ENCODE measurements around the gene SPRED1.

SPRED1 gene

DNA sequence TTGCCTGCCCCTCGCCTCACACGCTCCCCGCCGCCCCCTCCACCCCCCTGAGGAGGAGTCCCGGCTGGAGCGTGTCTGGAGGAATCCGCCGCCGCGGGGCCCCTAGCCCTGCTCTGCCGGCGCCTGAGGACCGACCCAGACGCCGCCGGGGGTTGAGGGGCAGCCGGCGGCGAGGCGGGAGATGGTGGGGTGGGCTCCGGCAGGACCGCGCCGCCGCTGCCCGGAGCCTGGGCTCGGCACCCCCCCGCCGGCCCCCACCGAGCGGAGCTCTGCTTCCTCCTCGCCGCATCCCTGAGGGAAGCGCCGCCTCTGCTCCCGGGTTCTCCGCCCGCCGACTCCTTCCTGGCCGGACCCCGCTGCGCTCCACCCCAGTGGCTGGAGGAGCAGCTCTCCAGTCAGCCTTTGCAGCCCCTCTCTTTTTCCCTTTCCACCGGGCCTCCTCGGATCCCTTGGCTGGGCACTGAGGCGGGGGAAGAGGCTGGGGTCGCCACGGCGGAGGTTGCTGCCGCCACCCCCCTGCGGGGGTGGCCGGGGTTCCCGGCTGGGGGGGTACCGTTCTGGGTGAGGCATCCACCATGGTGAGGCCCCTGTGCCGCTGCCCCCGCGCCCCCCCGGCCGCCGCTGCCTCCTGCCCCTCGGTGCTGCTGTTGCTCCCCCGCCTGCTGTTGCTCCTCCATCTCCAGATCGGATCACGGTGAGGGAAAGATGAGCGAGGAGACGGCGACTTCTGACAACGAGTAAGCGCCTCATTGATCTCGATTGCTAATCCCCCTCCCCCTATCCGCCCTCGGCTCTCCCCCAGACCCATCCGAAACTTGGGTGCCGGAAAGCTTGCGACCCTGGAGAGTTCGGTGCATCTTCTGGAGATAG lies at the start of gene SPRED1:
TSS of gene SPRED1 (plus strand) at position 356 of the 870 bp plus-strand sequence. CDS start at position 706, 350 bp downstream.
- peak; percentile 43 for DNase-seq

DNA sequence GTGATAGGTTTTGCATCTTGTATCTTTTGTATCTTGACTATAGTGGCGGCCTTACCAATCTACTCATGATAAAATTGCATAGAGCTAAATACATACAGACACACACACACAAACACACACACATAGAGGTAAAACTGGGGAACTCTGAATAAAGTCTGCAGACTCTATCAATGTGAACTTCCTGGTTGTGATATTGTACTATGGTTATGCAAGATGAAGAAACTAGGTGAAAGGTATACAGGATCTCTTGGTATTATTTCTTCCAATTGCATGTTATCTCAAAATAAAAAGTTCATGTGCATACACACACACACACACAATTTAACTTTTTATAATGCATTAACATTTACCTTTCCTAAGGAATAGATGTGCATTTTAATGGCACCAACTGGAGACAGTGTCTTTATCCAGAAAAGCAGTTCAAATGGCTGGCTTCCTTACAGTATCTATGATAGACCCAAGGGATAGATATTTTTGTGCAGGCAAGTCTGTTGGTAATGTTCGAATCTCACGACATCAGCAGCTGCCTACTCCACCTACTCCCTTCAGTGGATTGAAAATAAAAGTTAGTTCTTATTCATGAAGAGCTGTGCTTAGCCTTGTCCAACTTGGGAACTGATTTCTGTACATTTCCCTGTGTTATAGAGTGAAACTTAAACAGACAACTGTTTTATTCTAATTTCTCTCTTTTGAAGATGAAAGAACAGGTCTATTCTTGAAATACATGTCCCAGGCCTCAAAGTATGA lies 46.9 kb upstream of the SPRED1 start:
- DNase-seq: no peak

DNA sequence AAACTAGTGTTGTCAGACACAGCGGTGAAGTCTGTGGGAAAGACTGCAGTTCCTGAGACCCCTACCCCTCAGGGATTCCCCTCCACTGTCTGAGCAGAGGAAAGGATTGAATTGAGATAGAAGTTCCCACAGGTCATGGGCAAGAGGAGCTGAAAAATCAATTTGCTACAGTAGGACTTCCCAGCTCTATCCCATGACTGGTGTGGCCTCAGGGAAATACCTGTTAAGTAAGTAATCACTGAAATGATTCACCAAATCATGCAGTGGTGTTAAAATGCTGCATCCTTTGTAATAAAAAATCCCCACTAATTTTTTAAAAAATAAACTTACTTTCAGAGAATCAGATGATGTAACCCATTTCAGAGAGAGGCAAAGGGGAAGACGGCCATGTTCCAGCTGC lies 45.0 kb upstream of the SPRED1 start:
- no peak for DNase-seq

DNA sequence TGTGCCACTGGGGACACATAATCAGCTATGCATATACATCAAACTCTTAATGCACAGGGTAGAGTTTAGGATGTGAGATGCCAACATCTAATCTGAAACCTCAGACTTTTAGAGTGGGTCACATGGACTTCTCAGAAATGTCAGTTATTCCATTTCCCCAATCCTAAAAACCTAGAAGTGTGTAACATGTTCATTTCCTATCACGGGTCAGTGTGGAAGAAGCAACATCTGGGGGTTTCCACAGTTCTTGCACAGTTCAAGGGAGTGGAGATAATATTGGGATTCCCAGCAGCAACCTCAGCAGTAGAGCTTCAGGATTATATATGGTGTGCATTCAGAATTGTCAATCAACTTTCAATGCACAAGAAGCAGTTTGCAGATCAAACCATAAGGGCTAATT lies 44.4 kb upstream of the SPRED1 start:
- no peak for DNase-seq

DNA sequence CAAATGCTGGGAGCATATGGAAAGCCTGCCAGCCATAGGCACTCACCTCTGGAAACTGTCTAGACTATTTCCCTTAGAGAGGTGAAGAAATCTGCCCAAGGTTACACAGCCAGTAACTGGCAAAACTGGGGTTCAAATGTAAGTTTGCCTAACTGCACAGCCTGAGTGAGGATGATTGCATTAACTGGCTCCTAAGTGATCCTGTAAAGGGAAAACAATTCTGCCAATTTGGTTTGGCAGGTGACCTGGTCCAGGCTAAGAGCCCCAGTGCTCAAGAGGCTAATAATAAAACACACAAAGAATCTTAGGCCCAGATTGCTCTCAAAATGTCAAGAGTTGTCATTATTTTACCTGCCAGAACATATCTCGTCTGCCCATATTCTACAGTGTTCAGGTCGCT lies 43.9 kb upstream of the SPRED1 start:
- no peak for DNase-seq

DNA sequence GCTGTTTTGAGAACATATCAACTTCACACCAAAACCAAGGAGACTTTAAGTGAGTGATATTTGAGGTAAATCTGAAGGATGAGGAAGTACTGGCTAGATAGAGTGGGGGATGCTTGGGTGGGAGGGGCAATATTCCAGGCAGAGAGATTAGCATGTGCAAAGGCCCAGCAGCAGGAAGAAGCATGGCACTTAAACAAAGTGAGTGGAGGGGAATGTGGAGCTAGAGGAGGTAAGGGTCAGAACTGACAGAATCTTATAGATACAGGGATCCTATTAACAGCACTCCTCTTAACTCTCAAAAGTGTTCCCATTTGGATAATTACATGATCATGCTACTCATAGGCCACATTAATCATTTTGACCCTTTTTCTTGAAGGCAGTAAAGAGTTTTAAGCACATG lies 41.4 kb upstream of the SPRED1 start:
- DNase-seq: no peak

DNA sequence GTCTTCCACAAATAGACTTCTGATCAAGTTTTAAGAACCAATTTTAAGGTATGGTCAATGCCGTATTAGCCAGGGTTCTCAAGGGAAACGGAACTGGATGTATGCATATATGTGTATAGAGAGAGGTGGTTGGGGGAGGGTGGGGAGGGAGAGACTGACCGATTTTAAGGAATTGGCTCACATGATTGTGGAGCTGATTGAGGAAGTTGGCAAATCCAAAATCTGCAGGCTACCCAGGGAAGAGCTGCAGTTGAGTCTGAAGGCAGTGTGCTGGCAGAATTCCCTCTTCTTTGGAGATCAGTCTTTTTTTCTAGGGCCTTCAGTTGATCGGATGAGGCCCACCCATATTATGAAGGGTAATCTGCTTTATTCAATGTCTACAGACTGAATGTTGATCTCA lies 40.8 kb upstream of the SPRED1 start:
- DNase-seq: no peak

DNA sequence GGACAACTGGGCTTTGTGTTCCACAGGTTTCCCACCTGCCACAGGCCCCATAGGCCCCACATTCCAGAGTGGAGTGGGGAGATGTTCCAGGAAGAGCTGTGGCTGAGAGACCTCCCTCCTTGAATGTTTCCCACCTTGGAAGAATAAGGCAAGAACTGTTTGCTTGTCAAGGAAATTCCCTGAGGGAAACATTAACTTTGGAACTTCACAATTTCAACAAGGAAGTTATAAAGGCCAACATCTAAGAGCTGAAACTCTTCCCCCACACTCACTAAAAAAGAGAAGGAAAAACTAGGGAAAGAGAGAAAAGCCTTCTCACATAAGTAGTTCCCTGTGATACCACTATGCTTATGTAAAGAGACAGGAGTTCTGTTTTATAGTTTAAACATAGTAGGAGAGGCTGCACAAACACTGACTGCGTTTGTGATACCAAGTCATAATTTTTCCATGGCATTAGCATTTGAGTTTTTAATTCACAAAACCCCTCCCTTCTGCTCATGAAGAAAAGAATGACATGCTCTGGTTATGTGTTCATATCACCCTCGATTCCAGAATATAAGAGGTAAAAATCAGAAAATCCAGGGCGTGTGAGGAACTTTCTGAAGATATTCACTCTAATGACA lies 39.8 kb upstream of the SPRED1 start:
- DNase-seq: no peak

DNA sequence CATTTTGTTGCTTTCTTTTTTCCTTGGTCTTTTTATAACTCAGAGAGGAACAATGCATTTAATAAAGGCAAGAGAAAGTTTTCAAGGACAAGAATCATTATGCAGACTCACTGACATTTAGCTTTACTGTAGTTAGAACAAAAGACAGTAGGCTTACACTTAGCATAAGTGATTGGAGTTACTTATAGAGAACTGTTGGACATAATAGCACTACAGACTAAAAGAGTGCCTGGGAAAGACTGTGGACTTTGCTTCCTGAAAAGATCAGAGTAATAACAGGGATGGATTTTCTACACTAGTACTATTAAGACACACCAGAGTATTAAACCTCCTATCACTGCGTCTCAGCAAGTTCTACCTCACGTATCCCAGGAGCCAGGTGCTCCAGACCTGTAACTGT lies 39.3 kb upstream of the SPRED1 start:
- DNase-seq: no peak

DNA sequence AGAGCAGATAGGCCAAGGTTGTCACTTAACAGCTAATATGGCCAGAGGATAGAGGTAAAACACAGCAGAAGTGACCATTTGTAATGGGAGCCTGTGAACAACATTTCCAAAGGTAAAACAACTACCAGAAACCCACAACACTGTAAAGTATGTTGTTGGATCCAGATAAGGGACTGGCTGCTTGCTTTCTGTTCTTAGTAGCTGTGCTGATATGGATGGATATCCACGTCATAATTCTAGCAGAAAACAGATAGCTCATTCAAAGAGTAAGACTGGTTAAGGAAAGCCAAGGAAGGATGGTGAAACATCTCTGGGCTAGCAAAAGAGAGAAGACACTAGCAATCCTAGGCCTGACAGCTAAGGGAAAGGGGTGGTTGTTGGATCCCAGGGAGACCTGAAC lies 36.9 kb upstream of the SPRED1 start:
- no peak for DNase-seq

DNA sequence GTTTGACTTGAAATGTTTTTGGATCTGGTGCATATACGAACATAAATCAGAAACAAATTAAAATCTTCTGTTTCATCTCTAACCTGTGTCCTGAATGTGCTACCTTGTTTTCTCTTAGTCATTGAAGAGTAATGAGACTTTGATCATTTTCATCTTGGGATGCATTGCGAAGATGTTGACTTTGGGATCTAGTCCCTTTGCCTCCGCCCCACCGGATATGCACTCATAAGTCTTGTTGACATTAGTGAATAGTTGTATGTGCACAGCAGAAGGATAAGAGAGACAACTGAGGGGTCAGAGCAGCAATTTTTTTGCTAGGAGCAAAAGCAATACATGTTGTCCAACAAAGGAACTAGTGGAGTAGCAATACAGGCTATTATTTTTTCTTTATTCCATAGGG lies 35.9 kb upstream of the SPRED1 start:
- DNase-seq: no peak

DNA sequence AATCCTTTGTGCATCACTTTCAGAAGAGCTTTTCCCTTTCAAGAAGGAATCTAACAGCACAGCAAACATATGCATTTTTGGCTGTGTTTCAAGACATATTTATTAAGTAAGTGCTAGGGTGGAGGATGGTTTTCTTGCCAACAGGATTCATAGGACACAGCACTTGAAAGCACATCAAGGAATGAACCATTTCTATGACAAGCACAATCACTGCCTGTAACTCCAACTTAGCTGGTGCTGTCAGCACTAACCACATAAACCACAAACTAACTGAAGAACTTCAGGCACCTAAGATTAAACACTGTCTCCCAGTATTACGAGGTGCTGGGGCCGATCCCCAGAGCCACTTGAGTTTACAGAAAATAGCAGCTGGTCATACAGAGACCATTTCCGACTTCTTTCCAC lies 35.4 kb upstream of the SPRED1 start:
- no peak for DNase-seq

DNA sequence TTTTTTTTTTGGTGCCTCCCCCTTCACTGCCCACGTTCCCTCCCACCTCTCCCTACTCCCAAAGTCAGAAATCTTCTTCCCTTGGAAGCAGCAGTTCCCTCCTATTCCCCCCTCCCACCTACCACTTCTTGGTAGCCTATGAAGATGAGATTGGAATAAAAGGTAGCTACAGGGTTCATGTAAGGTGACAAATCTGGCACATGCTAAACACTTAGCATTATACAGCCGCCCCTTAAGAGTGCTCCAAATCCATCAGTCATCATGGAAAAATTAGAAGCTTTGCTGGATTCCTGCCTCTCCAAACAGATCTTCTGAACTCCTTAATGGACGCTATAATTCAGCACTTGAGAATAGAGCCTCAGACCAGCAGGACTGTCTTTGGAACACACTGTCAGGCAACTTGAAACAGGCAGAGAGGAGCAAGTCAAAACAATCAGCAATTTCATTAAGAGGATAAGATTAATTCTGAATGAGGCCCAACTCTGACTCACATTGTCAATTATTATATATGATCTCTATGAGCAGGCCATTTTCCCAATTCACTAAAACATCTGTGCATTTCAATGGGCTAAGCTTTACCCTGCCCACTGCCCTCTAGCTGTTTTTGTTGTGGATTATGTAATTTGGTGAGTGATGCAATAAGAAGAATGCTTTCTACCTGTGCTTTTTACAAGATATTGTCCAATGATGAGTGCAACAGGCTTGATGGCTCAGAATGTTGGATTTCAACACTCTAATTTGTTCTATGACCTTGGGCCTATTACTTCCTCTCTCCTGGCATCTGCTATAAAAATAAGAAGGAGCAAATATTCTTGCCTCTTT lies 34.6 kb upstream of the SPRED1 start:
- no peak for DNase-seq

DNA sequence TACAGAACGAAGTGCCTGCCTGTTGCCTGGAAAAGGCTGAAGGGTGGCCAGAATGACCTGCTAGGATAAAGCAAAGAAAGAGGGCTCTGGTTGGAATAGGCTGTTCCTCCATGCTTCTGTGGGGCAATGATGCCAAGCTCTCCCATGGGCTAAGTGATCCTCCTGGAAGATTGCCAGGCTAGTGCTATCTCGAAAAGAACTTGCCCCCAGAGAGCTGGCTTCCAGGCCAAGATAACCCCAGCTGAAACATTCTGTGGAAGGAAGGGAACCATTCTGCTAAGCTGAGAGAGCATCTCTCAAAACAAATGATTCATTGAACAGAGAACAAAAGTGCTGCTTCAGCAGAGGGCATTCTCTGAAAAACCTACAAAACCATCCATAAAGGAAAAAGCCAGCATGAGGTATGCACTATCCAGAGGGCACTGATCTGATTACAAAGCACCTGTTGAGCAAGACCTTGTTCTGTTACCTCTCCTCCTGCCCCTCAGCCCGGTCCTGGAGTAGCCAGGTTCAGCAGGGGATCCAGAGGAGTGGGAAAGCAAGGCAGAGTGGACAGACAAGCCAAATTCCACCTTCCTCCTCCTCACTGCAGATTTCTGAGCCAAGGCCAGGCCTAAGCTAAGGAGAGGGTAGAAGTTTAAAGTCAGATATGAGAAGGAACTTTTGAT lies 31.9 kb upstream of the SPRED1 start:
- DNase-seq: no peak

DNA sequence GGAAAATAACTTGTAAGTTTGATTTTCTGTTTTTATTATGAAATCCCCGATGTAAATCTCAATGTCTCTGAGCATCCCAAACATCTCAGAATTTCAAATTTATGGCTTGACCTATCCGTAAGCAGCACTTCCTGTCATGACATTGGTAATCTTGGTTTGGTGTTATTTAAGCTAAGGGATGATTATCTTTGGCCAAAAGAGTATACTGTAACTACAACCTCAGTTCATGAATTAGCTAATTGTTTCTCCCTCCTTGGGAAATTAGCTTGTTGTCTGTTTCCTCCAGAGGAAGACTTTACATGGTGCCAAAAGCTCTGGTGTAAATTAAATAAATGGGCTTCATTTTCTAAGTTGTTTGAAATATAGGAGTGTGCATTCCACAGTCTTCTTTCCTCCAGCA lies 28.1 kb upstream of the SPRED1 start:
- DNase-seq: no peak

DNA sequence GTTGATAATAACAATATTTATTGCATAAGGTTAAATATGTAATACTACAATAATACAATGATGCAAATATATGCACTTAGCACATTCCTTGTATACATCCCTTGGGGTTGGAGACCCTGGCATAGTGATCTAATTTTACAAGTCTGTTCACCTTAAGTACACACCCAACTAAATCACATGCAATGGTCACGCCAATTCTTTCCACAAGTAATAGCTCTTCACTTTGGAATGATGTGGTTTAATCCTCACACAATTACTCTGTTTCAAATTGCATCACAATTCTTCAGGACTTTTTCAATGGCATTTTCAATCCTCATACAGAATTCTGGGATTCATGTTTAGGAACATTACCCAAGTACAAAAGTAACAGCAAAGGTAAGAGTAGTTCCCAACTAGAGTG lies 27.3 kb upstream of the SPRED1 start:
- no peak for DNase-seq

DNA sequence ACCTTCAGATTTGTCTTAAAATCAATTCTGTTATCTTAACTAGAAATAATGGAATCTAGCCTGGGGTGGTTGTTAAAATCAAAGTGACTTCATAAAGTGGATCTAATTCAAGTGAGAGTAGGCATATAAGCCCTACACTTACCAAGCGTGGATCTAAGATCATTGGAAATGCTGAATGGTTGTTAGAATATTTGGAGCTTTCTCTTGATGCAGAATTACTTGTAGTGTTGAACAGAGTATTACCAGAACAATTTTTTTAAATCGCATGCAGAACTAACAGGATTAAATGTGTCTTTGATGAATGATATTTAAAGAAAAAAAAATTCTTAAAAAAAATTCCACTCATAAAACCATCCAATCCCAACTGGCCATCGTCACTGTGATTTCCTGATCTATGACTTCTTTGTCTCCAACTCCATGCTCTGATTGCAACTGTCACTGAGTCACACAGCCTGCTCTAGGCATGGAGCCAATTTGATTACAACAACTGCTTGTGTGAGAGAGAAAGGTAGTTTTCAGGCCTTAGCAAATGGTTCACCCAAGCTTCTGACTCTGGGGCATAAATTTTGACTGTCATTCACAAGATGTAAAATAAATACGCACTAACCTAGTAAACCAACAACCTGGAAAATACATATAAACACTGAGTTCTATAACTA lies 25.9 kb upstream of the SPRED1 start:
- DNase-seq: peak; percentile 30

DNA sequence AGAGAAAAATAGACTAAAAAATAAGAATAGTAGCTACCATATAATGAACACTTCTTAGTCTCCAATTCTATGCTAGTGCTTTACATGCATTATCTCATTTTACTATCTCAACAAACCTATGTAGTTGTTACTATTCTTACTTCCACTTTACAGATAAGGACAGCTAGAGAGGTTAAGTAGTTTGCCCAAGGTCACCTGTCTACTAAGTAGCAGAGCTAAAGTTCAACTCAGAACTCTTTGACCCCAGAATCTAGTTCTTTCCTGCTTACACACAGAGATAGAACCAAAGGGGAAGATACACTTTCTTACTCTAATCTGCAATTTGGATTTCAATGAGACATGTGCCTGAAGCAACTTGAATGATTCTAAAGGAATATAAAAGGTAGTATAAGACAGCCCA lies 24.7 kb upstream of the SPRED1 start:
- DNase-seq: no peak

DNA sequence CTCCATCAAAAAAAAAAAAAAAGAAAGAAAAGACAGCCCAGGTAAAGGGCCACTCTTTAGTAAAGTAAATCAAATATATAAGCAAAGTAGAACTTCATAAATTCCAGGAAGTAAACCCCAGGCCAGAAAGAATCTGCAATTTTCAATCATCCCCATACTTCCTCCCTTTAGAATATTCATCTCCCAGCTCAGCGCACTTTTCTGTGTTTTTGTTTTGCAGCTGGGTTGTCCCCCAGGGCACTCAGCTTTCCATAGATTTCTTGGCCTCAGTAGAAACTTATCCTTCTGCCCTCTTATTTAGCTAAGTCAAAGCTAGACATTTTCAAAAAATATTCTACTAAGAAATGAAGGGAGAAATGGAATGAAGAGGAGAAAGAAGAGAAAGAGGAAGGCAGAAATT lies 24.0 kb upstream of the SPRED1 start:
- DNase-seq: no peak

DNA sequence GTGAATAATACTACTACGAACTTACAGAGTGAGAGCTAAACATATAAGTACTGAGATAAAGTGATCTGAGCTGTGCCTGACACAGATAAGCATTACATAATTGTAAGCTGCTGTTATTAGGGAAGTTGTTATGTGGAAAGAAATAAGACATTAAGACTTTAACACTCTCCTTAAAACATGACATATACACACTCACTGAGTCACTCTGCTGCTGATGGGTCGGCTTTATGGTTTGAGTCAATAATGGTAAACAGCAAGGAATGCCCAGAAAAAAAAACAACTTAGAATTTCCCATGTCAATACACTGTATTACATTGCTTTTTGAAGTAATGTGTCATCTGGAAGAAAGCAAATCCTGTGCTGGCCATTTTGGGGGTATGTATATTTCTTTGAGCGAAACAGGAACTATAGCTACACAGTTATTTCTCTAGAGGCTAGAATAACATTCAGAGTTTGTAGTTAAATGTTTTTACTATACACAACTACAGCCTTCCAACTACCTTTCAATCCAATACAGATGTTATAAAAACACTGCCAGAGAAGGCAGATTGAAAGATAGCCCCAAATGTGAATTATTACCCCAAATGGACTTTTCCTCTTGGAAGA lies 22.8 kb upstream of the SPRED1 start:
- DNase-seq: no peak

DNA sequence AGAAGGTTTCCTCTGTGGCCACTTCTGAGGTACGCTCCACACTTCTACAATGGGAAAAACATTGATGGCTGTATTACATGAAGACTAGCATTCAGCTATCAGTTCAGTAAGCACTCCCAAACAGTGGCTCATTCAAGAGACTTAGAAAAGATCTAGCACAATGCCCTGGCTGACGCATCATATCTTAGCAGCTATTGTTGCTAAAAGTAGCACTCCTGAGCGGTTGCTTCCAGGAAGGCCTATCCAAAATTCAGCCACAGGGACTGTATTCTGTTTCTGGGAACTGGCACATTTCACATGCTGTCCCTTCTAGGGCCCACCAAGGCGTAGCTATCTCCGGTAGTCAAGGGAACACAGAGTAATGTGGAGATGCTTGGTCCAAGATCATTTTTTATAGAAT lies 21.2 kb upstream of the SPRED1 start:
- DNase-seq: no peak
